Mucosa of descending colon (tissue), 3 donors: ENCODE measurements around the gene RAPGEF2. TPM values are rescaled to one million over a fixed set of nuclear protein-coding genes. Genes with fewer than 3 reads are reported as not detected.

Source experiments
- ATAC-seq: fragments of 200-7000 bp; cut with Tn5 transposase; one replicate; pipeline ENCODE4 v1.9.1; 2020; ENCODE audit warnings: mild to moderate bottlenecking, moderate library complexity
- DNase-seq, 3 donors: peaks; one replicate each; pipeline ENCODE4 v3.0.0-alpha.2; 2020
- H3K36me3 ChIP-seq: fragments of 200-600 bp; one replicate; pipeline ENCODE4 v1.8.0; 2021; ENCODE audit warnings: low read depth, mild to moderate bottlenecking
- H3K4me1 ChIP-seq: fragments of 200-600 bp; one replicate; pipeline ENCODE4 v1.8.0; 2021; ENCODE audit warnings: low read depth, mild to moderate bottlenecking
- H3K4me3 ChIP-seq: fragments of 200-600 bp; one replicate; pipeline ENCODE4 v1.8.0; 2021; ENCODE audit warnings: mild to moderate bottlenecking
- H3K9me3 ChIP-seq: fragments of 200-600 bp; one replicate; pipeline ENCODE4 v1.8.0; 2021; ENCODE audit warnings: mild to moderate bottlenecking
- CTCF ChIP-seq: fragments of 200-600 bp; IDR thresholded peaks from one replicate; pipeline ENCODE4 v1.8.0; 2022; ENCODE audit warnings: antibody characterized with exemption, mild to moderate bottlenecking
- intact Hi-C, 2 donors: fragments of 100-400 bp; cut with DNase I in 1 of 2; cut with micrococcal nuclease in 1 of 2; formaldehyde crosslinking; loops; one replicate each; pipeline versions ENCODE4 v1.11.0 to v1.11.1; 2022; cut with DNase I, micrococcal nuclease
- total RNA-seq, 3 donors: library from RNA; stranded (reverse); fragmentation: NEBNext Ultra II Directional in 2 of 3; extraction: Animal tissue kit (Norgen Biotek cat#: 25700) in 2 of 3; gene quantifications; one replicate each; pipeline versions ENCODE4 v1.2.1 to v1.2.4, GENCODE V29; 2021 to 2023
- donor health status: DM: no; HTN: no; CAD: no; lungs with moderate emphysema.
- donor health status: DM: no; HTN: no; CAD: no.
- donor health status: DM: no; HTN: yes; CAD: no.

The RAPGEF2 gene
- total RNA-seq, 3 donors from 2014 or later = 42.8 to 68.2 (median 55.1) TPM

GRCh38 chr4:159239629-159240028 lies 136.8 kb downstream of the RAPGEF2 start:
- Histone ChIP-seq H3K4me1 (no peaks in the 10 kb centered on the region), H3K9me3 (no peaks in the 10 kb centered on the region), H3K36me3 (no peaks in the 10 kb centered on the region), H3K4me3 (no peak overlapping the region)
- no peak for TF ChIP-seq CTCF
- intact Hi-C loops = no loop called here
- ATAC-seq (no peak), DNase-seq (no peak)

GRCh38 chr4:159240046-159240445 lies 137.2 kb downstream of the RAPGEF2 start:
- Histone ChIP-seq H3K9me3 (no peaks in the 10 kb centered on the region), H3K36me3 (no peaks in the 10 kb centered on the region), H3K4me1 (no peaks in the 10 kb centered on the region), H3K4me3 (no peak overlapping the region)
- no peak for TF ChIP-seq CTCF
- DNase-seq (no peak), ATAC-seq (no peak)
- intact Hi-C loops = no loop called here

DNA sequence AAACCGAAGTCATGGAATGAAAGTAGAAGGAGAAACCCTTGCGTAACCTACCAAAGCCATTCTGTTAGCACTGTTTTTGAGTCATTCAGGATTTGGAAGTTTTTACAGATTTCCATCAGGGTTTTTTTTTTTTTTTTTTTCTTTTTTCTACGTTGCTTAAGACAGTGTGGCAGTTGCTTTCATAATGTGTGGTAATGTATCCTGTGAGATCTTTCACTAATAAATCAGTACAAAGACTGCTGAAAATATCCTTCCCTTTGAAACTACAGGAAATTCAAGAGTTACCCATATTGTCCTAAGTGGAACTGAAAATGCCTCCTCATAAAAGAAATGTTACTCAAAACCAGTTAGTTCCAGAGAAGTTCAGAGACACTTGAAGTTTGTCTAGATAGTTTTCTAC lies 137.8 kb downstream of the RAPGEF2 start:
- Histone ChIP-seq H3K9me3 (no peaks in the 10 kb centered on the region), H3K4me1 (no peaks in the 10 kb centered on the region), H3K36me3 (no peaks in the 10 kb centered on the region), H3K4me3 (no peak overlapping the region)
- DNase-seq = no peak
- no peak for ATAC-seq
- TF ChIP-seq CTCF = no peak
- intact Hi-C loops = no loop called here

- TF ChIP-seq CTCF = no peak
- H3K4me1 ChIP-seq = no peaks in the 10 kb centered on the region
- H3K36me3 ChIP-seq = no peaks in the 10 kb centered on the region
- intact Hi-C loops = no loop called here
- H3K9me3 ChIP-seq = no peaks in the 10 kb centered on the region
- H3K4me3 ChIP-seq = no peak overlapping the region
- DNase-seq (no peak), ATAC-seq (no peak)
Measured at GRCh38 chr4:159242427-159242826, 139.5 kb downstream of the RAPGEF2 start.

- no peak overlapping the region for H3K4me3 ChIP-seq
- no peaks in the 10 kb centered on the region for H3K4me1 ChIP-seq
- no peaks in the 10 kb centered on the region for H3K36me3 ChIP-seq
- DNase-seq (no peak), ATAC-seq (no peak)
- intact Hi-C loops = no loop called here
- H3K9me3 ChIP-seq = peaks cover 6% of the 10 kb centered on the region
- no peak for TF ChIP-seq CTCF
Measured at GRCh38 chr4:159248384-159249178, 145.7 kb downstream of the RAPGEF2 start.
